ENCODE measurements around the gene PDIA2. TPM values are rescaled to one million over a fixed set of nuclear protein-coding genes. Genes with fewer than 3 reads are reported as not detected.
"Not testable (repeated sequence)": the region's sequence is repeated elsewhere in the genome, so short reads cannot be mapped to it uniquely, and the experiment has no call there.

PDIA2 gene
- total RNA-seq, 1 donor from 2014 or later: not detected

DNA sequence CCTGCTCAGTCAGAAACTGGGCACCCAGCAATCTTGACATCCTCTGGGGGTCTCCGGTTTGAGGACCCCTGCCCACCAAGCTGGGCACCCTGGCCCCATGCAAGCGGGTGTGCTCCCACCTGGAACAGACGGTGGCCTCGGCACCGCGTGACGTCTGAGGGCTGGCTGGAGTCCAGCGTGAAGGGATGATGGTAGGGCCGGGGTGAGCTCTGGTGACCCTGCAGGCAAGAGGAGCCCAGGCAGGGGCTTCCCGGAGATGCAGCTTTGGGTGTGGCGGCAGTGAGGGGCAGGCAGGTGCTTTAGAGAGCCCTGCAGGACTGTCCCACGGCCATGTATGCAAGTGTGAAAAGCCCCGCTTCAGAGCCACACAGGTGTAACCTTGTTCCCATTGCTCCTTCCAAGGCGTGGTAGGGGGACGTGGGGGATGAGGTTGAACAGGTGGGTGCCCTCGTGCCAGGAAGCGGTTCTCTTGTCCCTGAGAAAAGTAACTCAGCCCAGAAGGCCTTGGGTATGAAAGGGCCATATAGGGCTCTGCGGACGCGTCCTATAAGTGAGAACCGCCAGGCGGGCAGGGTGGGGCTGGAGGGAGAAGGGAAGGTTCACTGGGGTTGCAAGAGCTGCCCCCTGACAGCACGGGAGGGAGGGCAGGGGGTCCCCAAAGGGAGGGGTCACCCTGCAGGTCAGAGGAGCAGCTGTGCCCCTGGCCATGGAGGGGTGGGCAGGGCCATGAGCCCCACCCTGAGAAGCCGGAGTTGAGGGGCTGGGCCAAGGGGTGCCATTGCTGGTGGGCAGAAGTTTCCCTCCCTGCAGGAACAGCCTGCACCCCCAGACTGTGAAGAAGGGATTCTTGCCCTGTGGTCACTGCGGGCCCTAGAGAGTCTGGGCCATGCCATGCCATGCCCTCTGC lies 16.5 kb upstream of the PDIA2 start:
- Histone ChIP-seq H3K27ac (no peak overlapping the region), H3K9me3 (no peaks in the 10 kb centered on the region), H3K4me1 (no peaks in the 10 kb centered on the region), H3K27me3 (no peaks in the 10 kb centered on the region), H3K4me3 (no peak overlapping the region), H3K36me3 (peaks cover 0 to 24% of the 10 kb centered on the region in 2 donors)
- no peak for TF ChIP-seq POLR2AphosphoS5 (IDR thresholded peaks at IDR 0.05; ENCODE audit: insufficient read depth in 1 of 2, low read depth in 1 of 2)
- TF ChIP-seq, protein P1, sequence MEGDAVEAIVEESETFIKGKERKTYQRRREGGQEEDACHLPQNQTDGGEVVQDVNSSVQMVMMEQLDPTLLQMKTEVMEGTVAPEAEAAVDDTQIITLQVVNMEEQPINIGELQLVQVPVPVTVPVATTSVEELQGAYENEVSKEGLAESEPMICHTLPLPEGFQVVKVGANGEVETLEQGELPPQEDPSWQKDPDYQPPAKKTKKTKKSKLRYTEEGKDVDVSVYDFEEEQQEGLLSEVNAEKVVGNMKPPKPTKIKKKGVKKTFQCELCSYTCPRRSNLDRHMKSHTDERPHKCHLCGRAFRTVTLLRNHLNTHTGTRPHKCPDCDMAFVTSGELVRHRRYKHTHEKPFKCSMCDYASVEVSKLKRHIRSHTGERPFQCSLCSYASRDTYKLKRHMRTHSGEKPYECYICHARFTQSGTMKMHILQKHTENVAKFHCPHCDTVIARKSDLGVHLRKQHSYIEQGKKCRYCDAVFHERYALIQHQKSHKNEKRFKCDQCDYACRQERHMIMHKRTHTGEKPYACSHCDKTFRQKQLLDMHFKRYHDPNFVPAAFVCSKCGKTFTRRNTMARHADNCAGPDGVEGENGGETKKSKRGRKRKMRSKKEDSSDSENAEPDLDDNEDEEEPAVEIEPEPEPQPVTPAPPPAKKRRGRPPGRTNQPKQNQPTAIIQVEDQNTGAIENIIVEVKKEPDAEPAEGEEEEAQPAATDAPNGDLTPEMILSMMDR (IDR thresholded peaks at IDR 0.05): no peak
- no peak for TF ChIP-seq POLR2A (IDR thresholded peaks at IDR 0.05)
- intact Hi-C loops (cut with DNase I): no loop called here
- no peak for DNase-seq (ENCODE audit: extremely low spot score in 2 of 2)

DNA sequence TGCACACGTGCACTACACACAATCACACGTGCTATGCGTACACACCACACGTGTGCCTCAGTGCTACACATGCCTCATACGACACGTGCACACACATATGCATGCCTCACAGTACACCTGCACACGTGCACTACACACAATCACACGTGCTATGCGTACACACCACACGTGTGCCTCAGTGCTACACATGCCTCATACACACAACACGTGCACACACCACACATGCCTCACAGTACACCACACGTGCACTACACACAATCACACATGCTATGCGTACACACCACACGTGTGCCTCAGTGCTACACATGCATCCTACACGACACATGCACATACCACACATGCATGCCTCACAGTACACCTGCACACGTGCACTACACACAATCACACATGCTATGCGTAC lies 15.4 kb upstream of the PDIA2 start:
- DNase-seq (ENCODE audit: extremely low spot score in 2 of 2); H3K4me3 ChIP-seq; H3K9me3 ChIP-seq; H3K27me3 ChIP-seq; H3K4me1 ChIP-seq; H3K27ac ChIP-seq; intact Hi-C loops (cut with DNase I): not testable (repeated sequence)
- H3K36me3 ChIP-seq: peaks cover 0 to 22% of the 10 kb centered on the region in 2 donors

DNA sequence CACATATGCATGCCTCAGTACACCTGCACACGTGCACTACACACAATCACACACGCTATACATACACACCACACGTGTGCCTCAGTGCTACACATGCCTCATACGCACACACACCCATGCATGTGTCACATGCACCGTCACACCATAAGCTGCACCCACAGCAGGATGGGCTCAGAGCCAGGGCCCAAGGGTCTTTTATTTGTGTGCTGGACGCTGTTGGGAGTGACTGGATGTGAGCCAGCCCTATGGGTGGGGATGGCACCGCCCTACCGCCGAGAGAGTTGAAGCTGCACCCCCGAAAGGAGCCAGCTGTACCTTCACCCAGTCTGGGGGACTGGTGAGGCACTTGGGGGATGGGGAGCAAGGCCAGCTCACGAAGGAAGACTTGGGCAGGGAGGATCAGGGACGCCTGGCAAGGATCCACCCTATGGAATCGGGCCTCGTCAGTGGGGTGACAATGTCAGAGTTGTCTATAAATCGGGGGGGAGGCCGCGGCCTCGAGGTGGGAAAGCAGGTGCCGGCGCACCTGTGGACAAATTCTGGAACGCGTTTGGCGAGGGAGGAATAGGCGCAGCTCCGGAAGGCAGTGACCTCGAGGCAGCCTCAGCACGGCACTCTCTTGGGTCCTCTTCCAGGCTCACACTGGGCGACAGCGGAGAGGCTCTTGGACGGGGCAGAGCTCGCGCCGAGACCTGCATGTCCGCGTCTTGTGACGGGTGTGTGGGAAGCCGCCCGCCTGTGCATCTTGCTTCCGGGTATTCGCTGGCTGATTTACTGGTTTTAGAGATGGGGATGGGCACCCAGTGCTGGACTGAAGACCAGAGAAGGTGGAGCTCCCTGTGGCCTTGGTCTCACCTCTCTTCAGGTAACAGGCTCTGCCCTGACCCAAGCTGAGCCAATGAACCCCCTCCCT lies 14.6 kb upstream of the PDIA2 start:
- peaks cover 0 to 16% of the 10 kb centered on the region in 2 donors for H3K36me3 ChIP-seq
- H3K27me3 ChIP-seq: no peaks in the 10 kb centered on the region
- TF ChIP-seq, protein P1 (IDR thresholded peaks at IDR 0.05): no peak
- TF ChIP-seq POLR2AphosphoS5 (IDR thresholded peaks at IDR 0.05; ENCODE audit: insufficient read depth in 1 of 2, low read depth in 1 of 2) (no peak), POLR2A (IDR thresholded peaks at IDR 0.05) (no peak)
- no peak for DNase-seq (ENCODE audit: extremely low spot score in 2 of 2)
- no peak overlapping the region for H3K4me3 ChIP-seq
- H3K4me1 ChIP-seq: no peaks in the 10 kb centered on the region
- intact Hi-C loops (cut with DNase I): no loop called here
- H3K9me3 ChIP-seq: no peaks in the 10 kb centered on the region
- H3K27ac ChIP-seq: no peak overlapping the region

DNA sequence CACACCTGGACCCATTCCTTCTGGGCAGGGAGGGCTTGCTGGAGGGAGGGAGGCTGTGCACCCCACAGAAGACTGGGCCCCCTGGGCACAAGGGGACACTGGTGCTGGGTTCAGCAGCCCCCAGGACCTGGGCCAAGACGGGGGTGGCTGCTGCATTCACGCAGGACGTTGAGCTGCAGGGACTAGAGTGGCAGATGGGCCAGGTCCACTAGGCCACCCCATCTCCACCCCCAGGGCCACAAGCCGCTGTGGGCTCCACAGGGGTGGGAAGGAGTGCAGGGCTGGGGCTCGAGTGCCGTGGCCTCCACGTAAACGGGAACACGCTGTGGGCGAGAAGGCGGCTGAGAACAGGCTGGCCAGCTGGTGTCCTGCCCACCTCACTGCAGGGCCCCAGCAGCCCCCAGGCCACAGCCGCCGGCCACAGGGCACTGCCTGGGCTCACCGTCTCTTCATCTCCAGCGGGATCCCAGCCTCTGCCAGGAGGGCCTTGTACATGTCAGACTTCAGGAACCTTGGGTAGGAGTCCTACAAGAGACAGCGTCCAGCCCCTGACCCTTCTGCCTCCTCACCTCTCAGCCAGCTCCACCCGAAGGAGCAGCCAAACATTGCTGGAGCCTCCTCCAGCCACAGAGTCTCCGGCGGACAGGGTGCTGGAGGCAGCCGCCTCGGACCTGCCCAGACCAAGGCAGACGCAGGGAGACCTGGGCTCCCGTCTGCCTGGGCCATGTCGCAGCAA lies 13.7 kb upstream of the PDIA2 start:
- no peak overlapping the region for H3K27ac ChIP-seq
- no peaks in the 10 kb centered on the region for H3K9me3 ChIP-seq
- H3K36me3 ChIP-seq: peaks cover 0 to 7% of the 10 kb centered on the region in 2 donors
- no peak overlapping the region for H3K4me3 ChIP-seq
- TF ChIP-seq, protein P1 (IDR thresholded peaks at IDR 0.05): no peak
- no peak for TF ChIP-seq POLR2AphosphoS5 (IDR thresholded peaks at IDR 0.05; ENCODE audit: insufficient read depth in 1 of 2, low read depth in 1 of 2)
- no peak for TF ChIP-seq POLR2A (IDR thresholded peaks at IDR 0.05)
- intact Hi-C loops (cut with DNase I): no loop called here
- no peaks in the 10 kb centered on the region for H3K4me1 ChIP-seq
- H3K27me3 ChIP-seq: no peaks in the 10 kb centered on the region
- no peak for DNase-seq (ENCODE audit: extremely low spot score in 2 of 2)

Measured in vagina (tissue), 2 donors.